GM19240 (cell line): ENCODE results near the gene COL28A1.

Source experiments
- DNase-seq: peaks from one replicate; pipeline ENCODE4 v3.0.0; 2011; ENCODE audit warnings: low spot score; ENCODE audit not compliant: insufficient read length

COL28A1 gene

DNA sequence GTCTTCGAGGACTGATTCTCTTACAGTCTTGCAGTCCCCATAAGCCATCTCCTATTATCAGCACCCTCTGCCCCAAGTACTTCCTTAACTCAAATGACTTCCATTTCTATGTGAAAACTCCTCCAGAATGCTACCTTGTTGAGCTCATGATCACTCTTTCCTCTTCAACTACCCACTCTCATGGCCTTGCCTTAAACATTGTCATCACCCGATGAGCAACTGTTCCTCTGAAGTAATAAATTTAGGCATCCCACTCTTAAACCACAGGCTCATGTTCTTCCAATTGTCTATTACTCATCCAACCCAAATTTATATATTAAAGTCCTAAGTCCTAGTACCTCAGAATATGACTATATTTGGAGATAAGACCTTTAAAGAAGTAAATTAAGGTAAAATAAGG, 200.5 kb downstream of the COL28A1 start:
- no peak for DNase-seq

DNA sequence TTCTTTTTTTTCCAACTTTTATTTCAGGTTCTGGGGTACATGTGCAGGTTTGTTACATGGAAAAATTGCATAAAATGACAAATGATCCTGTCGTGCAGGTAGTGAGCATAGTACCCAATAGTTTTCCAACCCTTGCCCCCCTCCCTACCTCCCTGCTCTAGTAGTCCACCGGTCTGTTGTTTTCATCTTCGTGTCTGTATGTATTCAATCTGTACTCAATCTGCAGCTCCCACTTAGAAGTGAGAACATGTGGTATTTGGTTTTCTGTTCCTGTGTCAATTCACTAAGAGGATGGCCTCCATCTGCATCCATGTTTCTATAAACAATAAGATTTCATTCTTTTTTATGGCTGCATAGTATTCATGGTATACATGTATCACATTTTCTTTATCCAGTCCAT, 202.1 kb downstream of the COL28A1 start:
- no peak for DNase-seq

DNA sequence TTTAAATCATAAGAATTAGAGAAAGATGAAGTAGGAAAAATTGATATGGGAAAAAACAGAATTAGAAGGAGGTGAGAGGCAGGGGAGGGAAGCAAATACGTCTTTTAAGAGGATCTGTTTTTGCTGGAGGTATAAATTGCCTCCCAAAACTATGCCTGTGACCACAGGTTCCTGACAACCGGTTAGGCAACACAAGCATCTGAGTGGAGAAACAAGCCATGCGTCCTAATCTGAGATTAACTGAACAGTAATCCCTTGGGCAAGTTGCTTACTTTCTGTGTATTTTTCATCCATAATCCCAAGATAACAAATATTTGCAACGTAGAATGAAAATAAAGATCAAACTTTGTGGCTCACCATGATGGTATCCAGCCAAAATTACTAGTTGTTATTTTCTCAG, 204.2 kb downstream of the COL28A1 start:
- DNase-seq, result no peak

DNA sequence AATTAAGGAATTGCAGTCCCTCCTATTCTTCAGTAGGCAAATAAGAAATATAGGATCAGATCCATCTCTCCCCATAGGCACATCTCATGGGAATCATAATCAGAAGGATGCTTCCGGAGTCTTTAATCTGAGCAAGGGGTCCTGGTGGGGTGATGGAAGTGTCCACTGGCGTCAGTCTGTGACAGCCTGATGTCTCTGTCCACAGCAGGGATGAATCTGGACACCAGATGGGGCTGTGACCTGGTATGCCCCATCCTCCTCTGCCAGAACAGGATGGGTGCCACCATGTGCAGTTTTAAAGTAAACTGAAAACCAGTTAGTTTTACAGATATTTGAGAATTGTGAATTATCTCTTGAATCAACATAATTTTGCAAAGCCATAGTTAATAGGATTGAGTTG, 204.7 kb downstream of the COL28A1 start:
- no peak for DNase-seq

DNA sequence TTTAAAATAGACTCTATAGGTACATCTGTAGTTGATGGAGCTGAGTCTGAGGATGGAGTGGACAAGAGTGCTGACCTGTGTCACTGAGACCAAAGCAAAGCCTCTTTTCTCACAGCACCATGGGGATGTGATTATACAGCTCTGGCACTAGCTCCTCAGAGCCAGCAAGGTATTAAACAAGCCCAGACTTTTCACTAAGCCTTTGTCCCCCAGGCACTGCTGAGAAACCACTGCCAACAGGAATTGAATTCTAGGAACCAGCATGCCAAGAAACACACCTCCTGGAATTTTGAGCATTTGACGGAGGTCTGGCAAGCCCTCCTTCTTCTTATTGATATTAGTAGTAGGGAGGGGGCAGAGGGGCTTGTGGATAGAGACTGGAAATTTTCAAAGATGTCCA, 206.3 kb downstream of the COL28A1 start:
- DNase-seq, result no peak

DNA sequence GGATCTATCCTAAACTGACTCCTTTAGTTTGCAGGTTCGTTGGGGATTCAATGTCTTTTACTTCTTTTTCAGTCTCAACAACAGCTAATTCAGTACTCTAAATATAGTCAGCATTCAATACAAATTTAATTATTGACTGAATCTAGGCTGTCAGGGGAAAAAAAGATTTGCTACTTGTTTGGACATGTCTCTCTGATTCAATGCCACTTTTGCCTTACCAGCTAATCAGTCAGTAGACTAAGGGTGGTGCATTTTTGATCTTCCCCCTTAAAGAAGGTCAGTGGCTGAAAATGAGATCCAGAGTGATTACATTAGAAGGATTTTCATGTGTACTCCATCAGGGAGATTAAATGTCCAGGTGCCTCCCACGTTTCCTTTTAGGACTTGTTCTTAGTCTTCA, 208.2 kb downstream of the COL28A1 start:
- DNase-seq, result no peak

DNA sequence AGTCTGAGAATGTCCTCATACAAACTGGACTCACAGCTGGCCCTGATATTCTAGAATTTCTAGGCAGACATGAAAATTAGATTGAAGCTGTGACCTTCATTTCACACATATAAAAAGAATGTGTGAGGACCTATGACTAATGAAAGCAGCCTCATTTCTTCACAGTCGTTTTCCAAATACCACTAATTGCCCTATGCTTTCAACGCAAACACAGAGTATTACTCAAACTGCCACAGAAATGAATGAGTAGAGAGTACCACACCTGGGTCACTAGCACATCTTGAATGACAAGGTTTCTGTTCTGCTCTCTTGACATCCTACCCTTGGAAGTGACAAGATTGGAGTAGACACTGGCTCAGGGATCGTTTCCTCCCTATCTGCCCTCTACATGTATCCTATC, 211.0 kb downstream of the COL28A1 start:
- no peak for DNase-seq

DNA sequence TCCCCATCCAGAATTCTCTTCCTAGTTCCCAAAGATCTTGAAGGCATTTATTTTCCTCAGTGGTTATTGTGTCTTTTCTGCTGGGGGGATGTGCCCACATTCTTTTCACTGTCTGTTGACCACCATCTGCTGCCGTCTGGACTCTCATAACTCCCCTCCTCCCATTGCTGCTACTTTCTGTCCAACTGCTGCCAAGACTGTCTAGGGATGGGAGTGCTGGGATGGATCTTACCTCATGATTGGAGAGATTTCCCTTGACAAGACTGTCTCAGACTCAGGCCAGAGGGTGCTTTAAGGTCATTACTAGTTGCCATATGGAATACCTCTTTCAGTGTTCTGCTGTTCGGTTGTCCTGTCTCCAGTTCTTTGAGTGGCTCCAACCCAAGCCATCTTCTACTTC, 211.8 kb downstream of the COL28A1 start:
- DNase-seq, result no peak

DNA sequence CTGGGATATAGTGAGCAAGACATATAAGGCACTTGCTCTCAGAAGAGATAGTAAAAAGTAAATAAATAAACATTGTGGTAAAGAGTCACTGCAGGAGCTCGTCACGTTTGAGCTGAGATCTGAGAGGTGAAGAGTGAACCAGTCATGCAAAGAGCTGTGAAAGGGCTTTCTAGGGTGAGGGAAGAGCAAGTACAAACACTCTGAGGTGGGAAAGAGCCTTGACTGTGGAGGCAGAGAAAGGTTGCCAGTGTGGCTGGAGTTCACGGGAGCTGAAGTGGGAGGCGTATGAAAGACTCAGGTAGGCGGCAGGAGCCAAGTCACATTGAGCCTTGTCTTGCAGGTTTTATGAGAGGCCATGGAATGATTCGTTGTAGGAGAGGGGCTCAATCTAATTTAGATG, 212.3 kb downstream of the COL28A1 start:
- DNase-seq, result no peak

DNA sequence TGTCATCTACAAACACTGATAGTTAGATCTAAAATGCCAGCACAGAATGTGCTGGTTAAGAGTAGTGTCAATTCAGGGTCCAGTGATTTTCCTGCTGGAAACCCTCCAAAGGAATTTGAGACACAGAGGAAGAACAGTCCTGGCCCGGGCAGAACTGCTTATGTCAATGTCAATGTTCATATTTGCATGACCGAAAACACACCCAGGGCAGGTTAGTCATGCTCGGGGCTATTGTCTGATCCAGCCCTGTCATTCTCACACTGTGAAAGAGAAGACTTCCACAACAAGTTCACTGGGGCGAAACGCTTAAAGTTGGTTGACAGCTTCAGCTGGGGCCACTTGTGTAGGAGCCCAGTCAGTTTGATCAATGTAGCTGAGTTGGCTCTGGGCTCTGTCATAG, 214.0 kb downstream of the COL28A1 start:
- peak; percentile 47 for DNase-seq

DNA sequence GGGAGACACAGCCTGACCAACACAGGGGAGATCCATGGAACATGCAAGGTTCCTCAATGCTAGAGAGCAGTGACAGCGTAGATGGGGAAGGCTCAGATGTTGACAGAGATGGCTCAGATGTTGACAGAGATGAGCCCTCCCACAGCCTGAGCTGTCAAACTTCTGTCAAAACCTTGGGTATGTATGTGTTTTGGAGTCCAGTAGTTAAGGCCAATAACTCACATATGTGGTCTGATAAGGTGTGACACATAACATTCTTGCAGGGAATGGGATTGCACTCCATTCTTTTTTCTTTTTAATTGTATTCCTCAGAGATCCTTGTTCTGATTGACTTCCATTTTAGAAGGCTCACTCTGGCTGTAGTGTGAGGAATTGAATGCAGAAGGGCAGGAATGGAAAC, 217.1 kb downstream of the COL28A1 start:
- no peak for DNase-seq

DNA sequence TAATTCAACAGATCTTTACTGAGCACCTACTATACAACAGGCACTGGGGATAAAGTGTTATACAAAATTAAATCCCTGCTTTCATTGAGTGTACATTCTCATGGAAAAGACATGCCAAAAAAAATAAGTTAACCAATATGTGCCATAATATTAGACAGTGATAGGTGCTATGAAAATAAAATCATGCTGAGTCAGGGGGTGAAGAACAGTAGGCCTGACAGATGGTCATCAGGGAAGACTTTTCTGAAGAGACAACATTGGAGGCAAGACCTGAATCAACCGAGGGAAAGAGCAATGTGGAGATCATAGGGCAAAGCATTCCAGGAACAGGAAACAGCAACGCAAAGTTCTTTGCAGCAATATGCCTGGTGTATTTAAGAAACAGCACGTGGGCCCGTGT, 217.8 kb downstream of the COL28A1 start:
- no peak for DNase-seq

DNA sequence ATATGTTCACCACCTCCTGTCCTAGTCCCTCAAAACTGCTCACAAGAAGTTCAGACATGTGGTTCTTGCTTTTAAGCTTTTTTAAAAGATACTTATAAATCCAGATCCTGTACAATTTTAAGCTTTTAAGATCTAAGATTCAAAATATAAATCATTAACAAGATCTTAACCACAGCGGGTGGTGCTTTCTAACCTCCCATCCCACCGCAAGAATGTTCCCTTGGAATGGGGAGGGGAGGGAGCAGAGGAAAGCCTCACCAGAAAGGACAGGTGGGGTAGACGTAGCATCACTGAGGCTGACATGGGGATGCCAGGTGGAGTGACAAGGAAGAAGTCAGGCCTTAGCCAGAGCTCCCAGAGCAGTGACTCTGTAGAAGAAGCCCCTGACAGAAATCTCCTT, 219.8 kb downstream of the COL28A1 start:
- no peak for DNase-seq

DNA sequence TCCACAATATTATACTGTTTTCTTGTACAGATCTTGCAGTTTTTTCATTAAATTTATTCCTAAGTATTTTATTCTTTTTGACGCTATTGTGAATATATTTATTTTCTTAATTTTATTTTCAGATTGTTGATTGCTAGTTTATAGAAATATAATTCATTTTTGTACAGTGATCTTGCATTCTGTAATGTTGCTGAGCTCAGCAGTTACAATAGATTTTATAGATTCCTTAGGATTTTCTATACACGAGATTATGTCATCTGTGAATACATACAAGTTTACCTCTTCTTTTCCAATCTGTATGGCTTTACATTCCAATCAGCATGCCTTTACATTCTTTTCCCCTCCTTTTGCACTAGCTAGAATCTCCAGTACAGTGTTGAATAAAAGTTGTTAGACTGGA, 223.3 kb downstream of the COL28A1 start:
- no peak for DNase-seq

DNA sequence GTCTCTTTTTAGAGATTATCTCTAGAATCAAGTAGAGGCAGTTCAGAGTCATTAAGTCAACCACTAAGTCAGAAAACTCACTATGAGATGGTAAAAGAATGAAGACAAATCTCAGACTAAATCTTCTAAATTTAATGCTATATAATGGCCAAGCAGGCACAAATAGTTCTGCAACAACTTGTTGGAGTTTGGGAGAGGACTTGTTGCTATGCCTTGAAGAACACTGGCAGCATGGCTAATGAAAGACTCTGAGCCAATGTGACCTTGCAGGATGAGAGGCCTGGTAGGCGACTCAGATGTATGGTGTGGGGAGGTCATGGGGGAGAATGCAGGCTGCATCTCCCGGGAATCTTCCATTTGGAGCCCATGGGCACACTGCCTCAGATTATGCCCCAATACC, 224.7 kb downstream of the COL28A1 start:
- DNase-seq, result no peak

DNA sequence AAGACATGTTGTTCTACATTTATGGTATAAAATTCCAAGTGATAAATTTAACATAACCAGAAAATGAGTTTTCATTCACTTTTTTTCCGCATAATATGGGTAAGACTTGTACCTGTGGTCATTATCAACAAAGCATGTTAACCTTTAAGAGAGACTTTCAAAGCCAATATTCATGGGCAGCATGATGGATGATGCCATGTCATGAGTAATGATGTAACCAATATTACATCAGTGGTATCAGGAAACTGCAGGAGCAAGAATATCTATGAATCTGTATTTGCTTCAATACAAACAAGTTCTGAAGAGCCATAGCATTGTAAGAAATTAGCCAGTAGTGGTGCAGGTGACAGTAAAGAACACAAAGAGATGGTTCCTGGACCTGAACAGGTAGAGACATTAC, 226.5 kb downstream of the COL28A1 start:
- no peak for DNase-seq
